Forelimb muscle (tissue), 1 donor: Measurements from ENCODE around the gene ATOX1. TPM values are rescaled to one million over a fixed set of nuclear protein-coding genes. Genes with fewer than 3 reads are reported as not detected.

ENCODE experiments used
- DNase-seq: peaks from one replicate; pipeline ENCODE4 v3.0.0-alpha.2; 2013; ENCODE audit warnings: low read depth
- polyA plus RNA-seq: library from polyadenylated mRNA; unstranded; fragments of 120-200 nt; gene quantifications from one replicate; pipeline ENCODE4 v1.2.1, GENCODE V29; 2013; ENCODE audit not compliant: insufficient read length

The ATOX1 gene
- polyA plus RNA-seq, 1 donor, result 41.4 TPM

DNA sequence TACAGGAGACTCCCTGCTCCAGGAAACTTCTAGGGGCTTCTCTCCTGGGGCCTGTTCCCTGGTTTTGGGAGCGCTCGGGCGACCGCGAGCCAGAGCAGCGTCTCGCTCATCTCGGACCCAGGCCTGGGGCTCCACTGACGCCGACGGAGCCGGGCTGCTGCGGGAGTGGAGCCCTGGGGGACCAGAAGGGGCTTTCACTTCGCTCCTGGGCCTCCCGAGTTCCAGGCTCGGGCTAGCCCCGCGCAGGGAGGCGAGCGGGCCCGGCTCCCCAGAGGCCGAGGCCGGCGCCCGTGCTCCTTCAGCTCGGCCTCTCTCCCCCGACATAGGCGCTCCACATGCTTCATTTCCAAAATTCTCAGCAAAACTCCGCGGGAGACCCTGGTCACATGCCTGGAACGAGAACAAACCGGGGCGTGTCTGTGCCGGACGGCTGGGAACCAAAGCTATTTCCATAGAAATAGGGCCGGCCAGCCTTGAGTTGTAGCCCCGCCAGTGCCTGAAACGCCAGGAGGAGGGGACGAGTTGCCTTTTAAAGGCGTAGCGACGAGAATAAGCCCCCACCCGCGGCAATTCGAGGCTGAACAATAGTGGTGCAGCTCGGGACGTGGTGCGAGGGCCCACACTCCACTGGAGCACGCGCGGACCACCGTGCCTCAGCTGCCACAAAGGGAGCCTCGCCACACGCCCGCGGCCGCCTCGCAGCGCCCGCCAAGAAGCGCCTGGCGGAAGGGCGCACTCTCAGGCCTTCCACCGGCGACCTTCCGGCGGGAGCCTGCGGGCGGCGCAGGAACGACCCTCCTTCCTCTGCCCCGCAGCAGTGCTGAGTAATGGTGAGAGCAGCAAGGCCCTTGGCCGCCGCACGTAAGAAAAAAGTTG, 12.2 kb upstream of the ATOX1 start:
- no peak for DNase-seq

DNA sequence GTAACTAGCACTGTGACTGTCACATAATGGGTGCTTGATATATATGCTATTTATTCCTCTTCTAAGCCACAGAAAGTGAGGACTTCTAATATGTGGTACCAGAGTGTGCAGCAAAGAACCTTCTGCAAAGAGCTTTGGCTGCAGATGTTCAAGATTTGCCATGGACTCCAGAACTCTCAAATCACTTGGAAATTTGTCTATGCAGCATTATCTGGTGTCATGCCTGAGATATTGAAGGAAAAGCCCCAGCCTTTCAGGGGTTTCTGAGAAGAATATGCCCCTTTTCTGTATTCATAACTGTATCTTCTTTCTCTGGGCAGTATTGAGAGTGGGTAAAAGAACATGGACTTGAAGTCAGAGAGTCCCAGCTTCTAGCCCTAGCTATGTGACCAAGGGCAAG, 8.5 kb upstream of the ATOX1 start:
- DNase-seq, result no peak

DNA sequence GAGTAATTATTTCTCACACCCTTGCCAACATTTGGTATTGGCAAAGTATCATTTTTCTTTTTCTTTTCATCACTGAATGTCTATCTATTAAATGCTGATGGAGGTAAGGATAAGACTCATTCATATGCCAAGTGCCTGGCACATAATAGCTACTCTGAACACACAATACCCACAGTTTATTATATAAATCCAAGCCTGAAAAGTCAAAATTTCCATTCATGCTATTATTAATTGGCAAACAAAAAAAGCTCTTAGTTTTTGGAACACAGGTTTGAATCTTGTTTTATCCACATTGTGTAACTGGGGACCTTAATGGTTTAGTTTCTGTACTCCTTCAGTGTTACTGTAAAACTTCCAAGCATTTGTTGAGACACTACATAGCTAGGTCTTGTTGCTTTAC, 6.4 kb upstream of the ATOX1 start:
- DNase-seq, result no peak

DNA sequence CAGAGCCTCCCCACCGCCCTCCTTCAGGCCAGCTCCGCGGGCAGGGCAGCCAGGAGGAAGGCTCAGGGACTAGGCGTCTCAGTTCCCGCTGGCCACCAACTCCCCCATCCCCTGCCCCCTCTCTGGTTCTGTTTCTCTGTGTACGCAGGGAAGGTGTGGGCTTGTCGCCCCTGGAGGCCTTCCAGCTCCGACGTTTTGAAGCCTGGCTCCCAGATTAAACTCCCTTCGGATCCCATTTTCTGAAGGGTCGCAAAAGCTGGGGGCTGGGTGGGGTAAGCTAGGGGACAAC, 346 bp downstream of the ATOX1 start:
- DNase-seq, result no peak

DNA sequence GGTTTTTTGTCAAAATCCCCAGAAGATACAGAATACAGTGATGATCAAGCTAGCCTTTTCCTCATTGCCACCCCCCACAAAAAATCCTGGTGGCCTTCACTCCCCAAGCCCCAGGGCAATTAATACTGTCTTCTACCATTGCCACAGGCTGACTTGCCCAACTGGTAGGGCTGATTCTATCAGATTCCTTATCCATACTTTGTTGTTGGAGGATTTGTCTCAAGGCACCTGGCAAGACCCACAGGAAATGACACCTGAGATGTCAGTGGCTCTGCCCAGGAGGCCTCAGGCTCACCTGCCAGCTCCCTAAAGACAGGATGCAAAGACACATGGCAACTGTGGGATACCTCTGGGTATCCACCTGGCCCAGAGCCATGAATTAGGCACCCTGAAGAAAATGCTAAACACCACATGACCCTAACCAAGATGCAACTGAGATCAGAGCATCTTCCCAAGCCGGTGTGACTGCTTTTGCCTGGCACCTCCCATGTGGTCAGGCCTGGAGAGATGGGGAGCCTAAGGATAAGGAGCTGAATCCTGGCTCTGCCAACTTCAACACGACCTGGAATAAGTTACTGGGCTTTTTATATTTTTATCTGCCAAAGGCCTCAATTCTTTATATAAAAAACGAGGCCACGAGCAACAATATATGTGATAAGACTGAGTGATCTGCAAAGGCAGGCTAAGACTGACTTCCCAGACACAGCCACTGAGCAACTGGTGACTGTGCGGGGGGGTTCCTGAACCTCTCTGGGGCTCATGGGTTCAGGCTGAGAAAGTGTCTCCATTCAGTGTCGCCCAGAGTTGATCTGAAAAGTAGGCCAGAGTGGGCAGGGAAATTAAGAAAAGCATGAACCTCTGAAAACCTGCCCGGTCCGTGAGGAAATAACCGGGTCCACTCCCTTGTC, 944 bp downstream of the ATOX1 start:
- DNase-seq, result no peak

DNA sequence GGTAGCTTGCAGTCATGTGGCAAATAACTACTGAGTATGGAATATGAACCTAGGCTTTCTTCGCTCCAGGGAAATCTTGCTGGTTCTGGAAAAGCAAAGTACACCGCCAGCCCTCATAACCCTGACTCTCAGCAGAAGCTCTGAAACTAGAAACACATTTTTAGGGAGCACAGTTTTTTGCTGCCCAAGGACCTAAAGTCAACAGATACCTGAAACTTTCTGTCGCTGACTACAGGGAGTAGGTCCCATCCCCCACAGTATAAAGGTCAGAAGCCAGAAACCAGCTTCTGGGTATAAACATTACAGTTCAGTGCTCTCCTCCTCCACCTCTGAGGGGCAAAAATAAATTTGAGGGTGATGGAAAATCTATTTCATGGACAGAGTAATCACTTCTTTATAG, 3.0 kb downstream of the ATOX1 start:
- no peak for DNase-seq

DNA sequence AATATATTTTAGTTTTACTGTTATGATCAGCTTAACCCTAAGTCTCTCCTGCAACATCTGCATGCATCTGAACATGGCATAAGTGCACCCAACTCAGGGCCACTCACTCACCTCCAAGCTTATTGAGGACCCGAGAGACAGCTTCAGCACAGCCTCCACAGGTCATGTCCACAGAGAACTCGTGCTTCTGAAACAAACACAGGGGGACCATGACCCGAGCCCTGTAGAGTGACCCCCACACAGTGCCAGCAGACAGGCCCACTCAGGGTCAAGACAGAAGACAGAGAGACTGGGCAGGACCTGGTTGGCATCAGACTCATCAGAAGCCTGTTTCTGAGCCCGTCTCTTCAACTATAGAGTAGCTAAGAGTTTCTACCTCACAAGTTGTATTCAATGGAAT, 6.8 kb downstream of the ATOX1 start:
- DNase-seq, result no peak

DNA sequence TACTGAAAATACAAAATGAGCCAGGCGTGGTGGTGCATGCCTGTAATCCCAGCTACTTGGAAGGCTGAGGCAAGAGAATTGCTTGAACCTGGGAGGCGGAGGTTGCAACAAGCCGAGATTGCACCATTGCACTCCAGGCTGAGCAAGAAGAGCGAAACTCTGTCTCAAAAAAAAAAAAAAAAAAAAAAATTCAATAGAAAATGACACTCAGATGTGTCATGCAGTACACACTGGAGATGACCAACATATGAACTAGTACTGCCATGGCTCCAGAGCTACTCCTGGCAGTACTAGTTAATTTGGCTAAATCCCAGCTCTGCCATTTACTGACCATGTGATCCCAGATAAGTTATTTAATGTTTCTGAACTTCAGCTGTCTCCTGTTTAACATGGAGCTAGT, 7.3 kb downstream of the ATOX1 start:
- DNase-seq, result no peak

DNA sequence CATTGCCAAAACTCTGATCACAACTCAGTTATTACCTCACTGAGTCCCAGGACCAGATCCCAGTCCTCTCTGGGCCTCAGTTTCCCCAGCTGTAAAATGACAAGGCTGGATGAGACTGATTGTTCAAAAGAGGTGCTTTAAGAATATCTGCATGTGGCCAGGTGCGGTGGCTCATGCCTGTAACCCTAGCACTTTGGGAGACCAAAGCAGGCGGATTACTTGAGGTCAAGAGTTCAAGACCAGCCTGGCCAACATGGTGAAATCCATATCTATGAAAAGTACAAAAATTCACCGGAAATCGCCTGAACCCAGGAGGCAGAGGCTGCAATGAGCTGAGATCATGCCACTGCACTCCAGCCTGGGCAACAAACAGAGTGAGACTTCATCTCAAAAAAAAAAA, 8.3 kb downstream of the ATOX1 start:
- DNase-seq, result no peak

DNA sequence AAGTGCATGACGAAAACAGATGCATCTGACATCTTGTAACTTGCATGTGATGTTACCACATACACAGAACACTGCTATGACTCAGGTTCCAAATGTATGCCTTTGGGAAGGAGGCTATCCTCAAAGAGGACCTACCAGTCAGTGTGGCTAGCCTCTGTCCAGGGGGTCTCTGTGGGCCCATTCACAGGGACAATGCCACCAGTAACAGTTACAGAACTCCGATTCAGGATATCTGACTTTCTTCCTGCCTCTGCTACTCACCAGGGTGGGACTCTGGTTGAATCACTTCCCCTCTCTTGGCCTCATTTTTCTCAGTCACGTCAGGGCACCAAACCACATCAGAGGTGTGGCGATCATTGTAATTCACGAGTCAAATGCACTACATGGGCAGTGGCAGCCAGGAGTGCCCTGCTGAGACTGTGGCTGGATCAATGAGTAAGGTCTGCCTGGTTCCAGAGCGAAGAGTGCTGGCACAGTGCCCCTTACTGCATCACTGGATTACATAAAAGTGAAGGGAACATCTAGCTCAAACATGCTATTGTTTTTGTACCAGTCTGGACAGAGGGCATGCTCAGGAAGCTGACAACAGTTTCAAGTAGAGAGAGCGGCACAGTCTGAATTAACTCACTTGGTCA, 13.2 kb downstream of the ATOX1 start:
- DNase-seq, result no peak

DNA sequence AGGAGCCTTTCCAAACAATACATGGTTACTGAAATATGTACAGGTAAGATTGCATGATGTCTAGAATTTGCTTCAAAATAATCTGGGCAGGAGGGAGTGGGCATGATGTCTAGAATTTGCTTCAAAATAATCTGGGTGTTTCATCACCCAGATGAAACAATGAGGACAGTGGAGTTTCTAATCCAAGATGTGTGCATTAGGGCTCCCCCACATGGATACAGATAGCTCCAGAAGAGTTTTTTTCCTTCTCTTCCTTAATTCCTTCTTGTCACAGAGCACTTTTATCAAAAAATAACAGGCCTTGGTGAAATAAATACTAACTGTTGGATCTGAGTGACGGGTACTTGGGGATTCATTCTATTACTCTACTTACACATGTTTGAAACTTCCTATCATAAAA, 14.9 kb downstream of the ATOX1 start:
- no peak for DNase-seq

DNA sequence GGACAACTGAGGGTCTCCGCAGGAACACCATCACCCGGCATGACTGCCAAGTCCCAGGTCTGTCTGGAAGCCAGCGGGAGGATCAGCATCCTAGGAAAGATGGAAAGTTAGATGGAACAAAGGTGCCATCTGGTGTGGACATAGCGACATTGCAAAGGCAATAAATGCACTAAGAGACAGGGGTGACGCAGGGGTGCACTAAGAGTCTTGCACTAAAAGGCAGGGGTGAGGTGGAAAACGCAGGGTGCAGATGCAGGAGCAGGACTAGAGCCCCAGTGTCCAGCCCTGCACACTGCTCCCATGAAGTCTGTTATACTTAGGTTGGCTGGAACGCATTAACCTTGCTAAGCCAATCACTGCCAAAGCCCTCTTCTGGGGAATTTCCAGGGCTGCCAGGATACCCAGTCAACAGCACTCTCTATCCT, 15.5 kb downstream of the ATOX1 start:
- no peak for DNase-seq

DNA sequence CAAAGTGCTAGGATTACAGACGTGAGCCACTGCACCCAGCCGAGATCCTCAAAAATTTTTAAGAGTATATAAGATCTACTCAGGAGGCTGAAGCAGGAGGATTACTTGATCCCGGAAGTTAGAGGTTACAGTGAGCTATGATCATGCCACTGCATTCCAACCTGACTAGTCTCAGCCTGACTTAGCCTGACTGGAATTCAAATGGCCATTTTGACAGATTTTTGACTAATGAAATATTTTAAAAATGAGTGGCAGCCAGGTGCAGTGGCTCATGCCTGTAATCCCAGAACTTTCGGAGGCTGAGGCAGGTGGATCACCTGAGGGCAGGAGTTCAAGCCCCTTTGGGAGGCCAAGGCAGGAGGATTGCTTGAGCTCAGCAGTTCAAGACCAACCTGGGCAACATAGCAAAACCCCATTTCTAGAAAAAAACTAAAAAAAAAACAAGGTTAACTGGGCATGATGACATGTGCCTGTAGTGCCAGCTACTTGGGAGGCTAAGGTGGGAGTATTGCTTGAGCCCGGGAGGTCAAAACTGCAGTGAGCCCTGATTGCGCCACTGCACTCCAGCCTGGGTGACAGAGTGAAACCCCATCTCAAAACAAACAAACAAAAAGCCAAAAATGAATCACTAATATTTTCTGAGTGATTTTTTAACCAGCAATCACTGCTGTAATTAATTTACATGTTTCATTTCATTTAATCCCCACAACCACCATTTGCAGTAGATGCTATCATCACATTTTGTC, 16.6 kb downstream of the ATOX1 start:
- no peak for DNase-seq

DNA sequence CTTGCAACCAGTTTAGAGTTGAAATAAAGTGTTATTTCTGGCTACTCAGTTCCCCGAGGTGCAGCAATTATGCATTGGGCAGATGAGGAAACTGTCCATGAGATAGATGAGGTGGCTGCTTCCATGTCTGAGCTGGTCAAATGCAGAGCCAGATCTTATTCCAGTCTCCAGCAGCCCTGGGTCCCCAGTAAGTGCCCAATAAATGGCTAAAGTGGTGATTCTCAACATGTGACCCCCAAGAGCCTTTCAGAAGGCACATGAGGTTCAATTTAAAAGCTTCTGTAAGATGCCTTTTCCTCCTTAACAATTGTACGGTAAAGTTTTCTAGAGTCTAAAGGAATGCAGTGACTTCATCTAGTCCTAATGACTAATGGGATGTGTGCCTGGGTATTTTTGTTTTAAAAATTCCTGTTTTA, 17.5 kb downstream of the ATOX1 start:
- DNase-seq, result no peak

DNA sequence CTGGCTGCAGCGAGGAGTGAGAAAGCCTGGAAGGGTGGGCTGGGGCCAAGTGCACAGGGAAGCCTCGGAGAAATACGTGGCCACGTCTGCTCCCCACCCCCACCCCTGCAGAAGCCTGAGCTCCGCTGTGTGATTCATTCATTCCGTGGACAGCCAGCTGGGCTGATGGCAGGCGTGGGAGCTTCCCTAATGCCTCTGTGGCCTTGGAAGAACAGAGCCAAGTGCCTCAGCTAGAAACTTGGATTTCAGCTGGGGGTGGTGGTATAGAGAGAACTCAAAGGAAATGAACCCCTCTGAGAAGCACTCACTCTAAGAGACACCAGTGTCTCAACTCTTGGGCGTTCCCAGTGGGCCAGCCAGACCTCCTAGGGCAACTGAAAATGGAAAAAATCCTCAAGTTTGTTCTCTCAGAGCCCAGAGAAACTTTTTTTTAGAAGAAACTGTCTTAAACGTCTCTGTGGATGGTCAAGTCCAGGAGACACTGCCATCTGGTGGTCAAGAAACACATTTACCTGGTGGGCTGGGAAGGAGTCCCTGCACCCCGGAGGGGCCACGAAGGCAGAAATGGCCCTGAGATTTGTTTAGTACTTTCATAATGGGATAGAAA, 18.0 kb downstream of the ATOX1 start:
- DNase-seq, result peak; percentile 90

DNA sequence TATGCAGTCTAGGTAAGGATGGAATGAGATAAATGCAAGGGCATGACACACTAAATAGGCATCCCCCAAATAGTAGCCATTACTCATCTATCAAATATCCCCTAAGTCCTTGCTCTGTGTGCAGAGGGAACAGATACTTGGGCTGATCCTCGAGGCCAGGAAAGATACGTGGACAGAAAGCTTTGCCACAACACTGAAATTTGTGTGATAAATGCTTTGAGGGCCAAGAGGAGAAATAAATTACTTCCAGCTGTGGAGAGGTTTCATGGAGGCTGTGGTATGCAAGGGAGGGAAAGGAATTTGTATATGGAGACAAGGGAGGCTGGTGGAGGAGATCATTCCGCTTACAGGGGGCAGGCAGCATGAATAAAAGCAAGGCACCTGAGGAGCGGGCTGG, 18.5 kb downstream of the ATOX1 start:
- no peak for DNase-seq

DNA sequence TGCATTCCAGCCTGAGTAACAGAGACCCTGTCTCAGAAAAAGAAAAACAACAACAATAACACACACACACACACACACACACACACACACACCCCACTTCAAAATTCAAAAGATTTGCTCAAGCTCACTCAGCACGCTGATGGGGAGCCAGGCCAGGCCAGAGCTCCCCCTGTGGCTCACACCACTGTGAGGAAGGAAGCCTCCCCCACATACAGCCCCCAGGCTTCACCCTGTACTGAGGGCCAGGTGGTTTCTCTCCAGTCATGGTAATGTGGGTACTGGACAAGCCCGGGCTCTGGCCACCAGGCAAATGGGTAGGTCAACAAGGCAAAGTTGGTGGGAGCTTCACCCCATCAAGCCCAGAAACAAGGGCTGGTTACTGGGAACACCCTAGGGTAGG, 19.0 kb downstream of the ATOX1 start:
- DNase-seq, result no peak

DNA sequence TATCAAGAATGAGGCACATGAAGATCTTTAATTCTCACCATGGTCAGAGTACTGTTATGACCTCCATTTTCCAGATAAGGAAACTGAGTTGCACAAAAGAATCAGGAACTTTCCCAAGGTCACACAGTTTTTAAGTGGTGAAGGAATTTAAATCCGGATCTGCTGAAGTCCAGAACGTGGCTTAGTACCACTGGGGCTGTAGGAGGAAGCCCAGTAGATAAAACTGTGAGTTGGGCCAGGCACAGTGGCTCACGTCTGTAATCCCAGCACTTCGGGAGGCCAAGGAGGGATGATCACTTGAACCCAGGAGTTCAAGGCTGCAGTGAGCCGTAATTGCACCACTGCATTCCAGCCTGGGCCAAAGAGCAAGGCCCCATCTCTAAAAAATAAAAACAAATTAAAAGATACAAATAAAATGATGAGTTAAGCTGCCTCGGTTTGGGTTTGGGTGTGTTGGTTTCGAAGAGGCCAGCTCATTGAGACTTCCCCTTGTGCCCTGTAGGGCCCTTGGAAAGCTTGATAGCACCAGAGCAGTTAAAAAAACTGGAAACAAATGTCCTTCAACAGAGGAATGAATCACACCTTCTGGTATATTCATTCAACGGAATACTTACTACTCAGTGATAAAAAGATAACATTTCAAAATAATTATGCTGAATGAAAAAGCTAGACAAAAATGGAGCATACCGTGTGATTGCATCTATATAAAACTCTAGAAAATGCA, 20.1 kb downstream of the ATOX1 start:
- DNase-seq, result no peak

DNA sequence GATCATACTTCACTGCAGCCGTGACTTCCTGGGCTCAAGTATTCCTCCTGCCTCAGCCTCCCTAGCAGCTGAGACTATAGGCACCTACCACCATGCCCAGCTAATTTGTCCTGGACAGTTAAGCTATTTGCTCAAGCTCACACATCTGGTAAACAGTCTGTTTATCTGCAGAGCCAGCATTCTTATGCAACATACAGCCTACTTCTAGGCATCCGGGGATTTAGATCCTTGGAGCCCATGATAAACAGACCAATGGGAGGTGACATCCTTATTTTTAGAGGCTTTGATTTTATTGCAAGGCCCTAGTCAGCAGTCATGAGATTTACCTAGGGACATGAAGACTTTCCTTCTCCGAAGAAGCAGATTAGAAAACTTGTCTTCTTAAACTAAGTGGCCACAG, 21.0 kb downstream of the ATOX1 start:
- DNase-seq, result no peak

DNA sequence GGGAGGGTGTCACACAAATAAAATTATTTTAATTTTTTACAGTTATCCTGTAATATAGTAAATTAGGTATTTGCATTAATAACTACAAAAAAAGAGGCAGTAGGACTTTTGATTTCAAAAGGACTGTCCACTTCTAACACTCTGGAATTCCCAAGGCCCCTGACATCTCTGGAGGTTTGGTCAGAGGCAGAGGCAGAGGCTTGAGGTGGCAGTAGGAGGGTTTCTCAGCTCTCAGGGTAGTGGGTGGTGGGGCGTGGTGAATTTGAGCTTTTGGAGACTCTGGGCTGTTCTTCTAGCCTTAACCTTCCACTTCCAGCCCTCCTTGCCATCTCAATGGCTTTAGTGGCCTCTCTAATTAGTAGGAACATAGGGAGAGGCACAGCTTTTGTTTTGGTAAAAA, 22.8 kb downstream of the ATOX1 start:
- no peak for DNase-seq

DNA sequence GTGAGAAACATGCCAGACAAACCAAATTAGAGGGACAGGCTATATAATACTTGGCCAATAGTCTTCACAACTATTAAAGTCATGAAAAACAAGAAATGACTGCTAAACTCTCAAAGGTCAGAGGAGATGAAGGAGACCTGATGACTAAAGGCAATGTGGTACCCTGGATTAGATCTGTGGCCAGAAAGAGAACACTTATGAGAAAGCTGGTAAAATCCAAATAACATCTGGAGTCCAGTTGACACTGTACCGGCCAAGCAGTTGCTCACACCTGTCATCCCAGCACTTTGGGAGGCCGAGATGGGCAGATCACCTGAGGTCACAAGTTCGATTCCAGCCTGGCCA, 24.4 kb downstream of the ATOX1 start:
- no peak for DNase-seq
